GM12892 (cell line): ENCODE measurements around the gene CTSW.

ENCODE experiments used
- POLR2A ChIP-seq: IDR thresholded peaks from 2 replicates; pipeline ENCODE4 v1.6.1; 2011; ENCODE audit warnings: low read depth, low read length, control low read depth
- TAF1 ChIP-seq: IDR thresholded peaks from 2 replicates; pipeline ENCODE4 v1.6.1; 2011; ENCODE audit warnings: low read depth, mild to moderate bottlenecking, control low read depth, low read length, borderline replicate concordance

DNA sequence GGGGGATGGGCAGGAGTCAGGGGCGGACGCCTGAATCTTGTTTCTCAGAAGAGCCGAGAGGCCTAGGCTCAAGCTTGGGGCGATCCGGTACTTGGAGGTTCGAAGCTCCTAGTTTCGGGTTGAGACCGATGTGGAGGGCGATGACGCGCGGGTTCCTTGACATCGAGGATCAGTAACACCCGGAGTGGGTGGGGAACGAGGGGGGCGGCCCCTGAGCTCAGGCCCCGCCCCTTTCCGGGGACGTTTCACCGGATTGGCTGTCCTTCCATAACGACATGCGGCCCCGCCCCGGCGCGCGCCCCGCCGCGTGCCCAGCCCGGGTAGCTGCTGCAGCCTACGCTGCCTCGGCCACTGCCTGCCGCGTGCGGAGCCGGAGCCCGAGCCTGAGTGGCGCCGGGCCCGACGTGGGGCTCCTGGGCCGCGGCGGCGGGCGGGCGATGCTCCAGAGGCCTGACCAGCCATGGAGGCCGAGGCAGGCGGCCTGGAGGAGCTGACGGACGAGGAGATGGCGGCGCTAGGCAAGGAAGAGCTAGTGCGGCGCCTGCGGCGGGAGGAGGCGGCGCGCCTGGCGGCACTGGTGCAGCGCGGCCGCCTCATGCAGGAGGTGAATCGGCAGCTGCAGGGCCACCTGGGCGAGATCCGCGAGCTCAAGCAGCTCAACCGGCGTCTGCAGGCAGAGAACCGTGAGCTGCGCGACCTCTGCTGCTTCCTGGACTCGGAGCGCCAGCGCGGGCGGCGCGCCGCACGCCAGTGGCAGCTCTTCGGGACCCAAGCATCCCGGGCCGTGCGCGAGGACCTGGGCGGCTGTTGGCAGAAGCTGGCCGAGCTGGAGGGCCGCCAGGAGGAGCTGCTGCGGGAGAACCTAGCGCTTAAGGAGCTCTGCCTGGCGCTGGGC is 10.9 kb downstream of the CTSW start, which contains the start of gene CCDC85B:
- TF ChIP-seq POLR2A (peak; percentile 99), TAF1 (peak; percentile 89)
